Suprapubic skin (tissue), 4 donors: ENCODE results near the gene PAK2. TPM values are rescaled to one million over a fixed set of nuclear protein-coding genes. Genes with fewer than 3 reads are reported as not detected.

ENCODE experiments used
- DNase-seq, 2 donors: peaks; one replicate each; pipeline ENCODE4 v3.0.0-alpha.2; 2019; ENCODE audit warnings: low spot score in 2 of 2
- H3K27ac ChIP-seq: fragments of 200-600 bp; sonication (generic); one replicate; pipeline ENCODE4 v1.5.1; 2019
- H3K27me3 ChIP-seq: fragments of 200-600 bp; sonication (generic); one replicate; pipeline ENCODE4 v1.5.1; 2019
- H3K36me3 ChIP-seq: fragments of 200-600 bp; sonication (generic); one replicate; pipeline ENCODE4 v1.5.1; 2019
- H3K4me1 ChIP-seq: fragments of 200-600 bp; sonication (generic); one replicate; pipeline ENCODE4 v1.5.1; 2019
- H3K4me3 ChIP-seq: fragments of 200-600 bp; sonication (generic); one replicate; pipeline ENCODE4 v1.5.1; 2019; ENCODE audit warnings: mild to moderate bottlenecking
- H3K9me3 ChIP-seq: fragments of 200-600 bp; sonication (generic); one replicate; pipeline ENCODE4 v1.5.1; 2019
- EP300 ChIP-seq: sonication (generic); formaldehyde crosslinking; IDR thresholded peaks from one replicate; pipeline ENCODE4 v1.6.1; 2017; ENCODE audit warnings: antibody characterized with exemption
- POLR2A ChIP-seq, 2 donors: fragments of 450-650 bp; IDR thresholded peaks; one replicate each; pipeline ENCODE4 v1.6.1; 2017; ENCODE audit warnings: antibody characterized with exemption in 2 of 2, mild to moderate bottlenecking in 2 of 2, moderate library complexity in 2 of 2
- POLR2AphosphoS5 ChIP-seq, 3 donors: sonication (generic); formaldehyde crosslinking; IDR thresholded peaks; one replicate each; pipeline ENCODE4 v1.6.1; 2017; ENCODE audit warnings: antibody characterized with exemption in 3 of 3
- WGBS: methylation state at CpG from one replicate; pipeline ENCODE4 v1.1.5; 2018; 5-methylcytosine and 5-hydroxymethylcytosine counted together
- total RNA-seq, 4 donors: library from RNA; depleted of rRNA; stranded (reverse); fragments of >200 nt; gene quantifications; one replicate each; pipeline ENCODE4 v1.1.0, GENCODE V29; 2016
- TF ChIP-seq, protein P1 (sequence below), 2 donors: fragments of 200-600 bp in 1 of 2; fragments of 450-650 bp in 1 of 2; sonication (generic) in 1 of 2; IDR thresholded peaks; one replicate each; pipeline ENCODE4 v1.5.1; 2016 to 2019; ENCODE audit warnings: antibody characterized with exemption in 2 of 2, mild to moderate bottlenecking in 1 of 2, moderate library complexity in 1 of 2

Gene PAK2
- total RNA-seq, 4 donors from 2014 or later, result 29.6 to 42.8 (median 33.5) TPM

DNA sequence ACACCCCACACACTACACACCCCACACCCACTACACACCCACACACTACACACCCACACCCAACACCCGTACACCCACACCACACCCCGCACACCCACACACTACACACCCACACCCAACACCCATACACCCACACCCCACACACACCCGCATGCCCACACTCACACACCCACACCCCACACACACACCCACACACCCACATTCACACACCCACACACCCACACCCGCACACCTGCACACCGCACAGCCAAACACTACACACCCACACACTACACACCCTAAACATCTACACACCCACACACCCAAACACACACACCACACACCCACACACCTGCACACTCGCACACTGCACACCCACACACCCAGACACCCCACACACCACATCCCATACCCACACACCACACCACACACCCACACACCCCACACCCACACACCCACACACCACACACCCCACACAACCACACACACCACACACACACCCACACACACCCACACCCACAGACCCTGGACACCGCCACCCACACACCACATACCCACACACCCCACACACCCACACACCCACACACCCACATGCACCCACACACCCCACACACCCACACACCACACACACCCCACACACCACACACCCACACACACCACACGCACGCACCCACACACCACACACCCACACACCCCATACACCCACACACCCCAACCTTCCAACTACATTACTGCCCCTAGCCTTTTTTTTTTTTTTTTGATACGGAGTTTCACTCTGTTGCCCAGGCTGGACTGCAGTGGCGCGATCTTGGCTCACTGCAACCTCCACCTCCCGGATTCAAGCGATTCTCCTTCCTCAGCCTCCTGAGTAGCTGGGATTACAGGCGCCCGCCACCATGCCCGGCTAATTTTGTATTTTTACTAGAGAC lies 44.5 kb upstream of the PAK2 start:
- Histone ChIP-seq H3K9me3 (no peaks in the 10 kb centered on the region), H3K4me3 (no peak overlapping the region), H3K36me3 (no peaks in the 10 kb centered on the region), H3K27me3 (no peaks in the 10 kb centered on the region), H3K4me1 (peaks cover 6% of the 10 kb centered on the region), H3K27ac (no peak overlapping the region)
- 89% methylated on average over 17 of the region's 17 CpGs for WGBS
- DNase-seq, result no peak
- TF ChIP-seq POLR2A (IDR thresholded peaks at IDR 0.05) (no peak), POLR2AphosphoS5 (IDR thresholded peaks at IDR 0.05) (no peak), EP300 (no peak)
- TF ChIP-seq, protein P1, sequence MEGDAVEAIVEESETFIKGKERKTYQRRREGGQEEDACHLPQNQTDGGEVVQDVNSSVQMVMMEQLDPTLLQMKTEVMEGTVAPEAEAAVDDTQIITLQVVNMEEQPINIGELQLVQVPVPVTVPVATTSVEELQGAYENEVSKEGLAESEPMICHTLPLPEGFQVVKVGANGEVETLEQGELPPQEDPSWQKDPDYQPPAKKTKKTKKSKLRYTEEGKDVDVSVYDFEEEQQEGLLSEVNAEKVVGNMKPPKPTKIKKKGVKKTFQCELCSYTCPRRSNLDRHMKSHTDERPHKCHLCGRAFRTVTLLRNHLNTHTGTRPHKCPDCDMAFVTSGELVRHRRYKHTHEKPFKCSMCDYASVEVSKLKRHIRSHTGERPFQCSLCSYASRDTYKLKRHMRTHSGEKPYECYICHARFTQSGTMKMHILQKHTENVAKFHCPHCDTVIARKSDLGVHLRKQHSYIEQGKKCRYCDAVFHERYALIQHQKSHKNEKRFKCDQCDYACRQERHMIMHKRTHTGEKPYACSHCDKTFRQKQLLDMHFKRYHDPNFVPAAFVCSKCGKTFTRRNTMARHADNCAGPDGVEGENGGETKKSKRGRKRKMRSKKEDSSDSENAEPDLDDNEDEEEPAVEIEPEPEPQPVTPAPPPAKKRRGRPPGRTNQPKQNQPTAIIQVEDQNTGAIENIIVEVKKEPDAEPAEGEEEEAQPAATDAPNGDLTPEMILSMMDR (IDR thresholded peaks at IDR 0.05), result no peak

DNA sequence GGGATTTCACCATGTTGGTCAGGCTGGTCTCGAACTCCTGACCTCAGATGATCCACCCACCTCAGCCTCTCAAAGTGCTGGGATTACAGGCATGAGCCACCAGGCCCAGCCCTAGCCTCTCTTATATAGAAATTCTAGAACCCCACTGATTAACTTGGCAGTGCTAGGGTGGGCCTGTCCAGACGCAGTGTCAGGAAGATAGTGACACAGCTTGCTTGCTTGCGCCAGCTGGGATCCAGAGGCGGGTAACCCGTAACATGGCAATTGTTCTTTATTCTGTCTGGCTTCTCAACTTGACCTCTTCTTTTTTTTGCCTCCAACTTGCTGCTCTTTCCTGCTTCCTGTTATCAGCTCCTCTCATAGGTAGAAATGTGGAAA lies 43.8 kb upstream of the PAK2 start:
- Histone ChIP-seq H3K4me1 (peaks cover 6% of the 10 kb centered on the region), H3K4me3 (no peak overlapping the region), H3K9me3 (no peaks in the 10 kb centered on the region), H3K27ac (no peak overlapping the region), H3K27me3 (no peaks in the 10 kb centered on the region), H3K36me3 (no peaks in the 10 kb centered on the region)
- WGBS, result 80% methylated on average over 5 of the region's 5 CpGs
- TF ChIP-seq POLR2A (IDR thresholded peaks at IDR 0.05), result no peak
- TF ChIP-seq, protein P1 (IDR thresholded peaks at IDR 0.05), result no peak
- TF ChIP-seq POLR2AphosphoS5 (IDR thresholded peaks at IDR 0.05), result no peak
- TF ChIP-seq EP300, result no peak
- DNase-seq, result no peak

DNA sequence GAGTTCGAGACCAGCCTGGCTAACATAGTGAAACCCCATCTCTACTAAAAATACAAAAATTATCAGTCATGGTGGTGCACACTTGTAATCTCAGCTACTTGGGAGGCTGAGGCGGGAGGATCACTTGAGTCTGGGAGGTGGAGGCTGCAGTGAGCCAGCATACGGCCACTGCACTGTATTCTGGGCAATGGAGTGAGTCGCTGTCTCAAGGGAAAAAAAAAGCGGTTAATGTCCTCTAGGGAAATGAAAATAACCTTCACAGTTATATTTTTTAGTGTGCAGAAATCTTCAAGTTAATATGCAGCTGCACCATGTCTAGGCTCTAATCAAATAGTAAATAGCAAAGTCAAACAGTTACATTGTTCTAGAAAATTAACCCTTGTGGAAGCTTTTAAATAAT lies 42.4 kb upstream of the PAK2 start:
- no peak for DNase-seq
- Histone ChIP-seq H3K27me3 (no peaks in the 10 kb centered on the region), H3K4me1 (peaks cover 6% of the 10 kb centered on the region), H3K4me3 (no peak overlapping the region), H3K36me3 (no peaks in the 10 kb centered on the region), H3K9me3 (no peaks in the 10 kb centered on the region), H3K27ac (no peak overlapping the region)
- no peak for TF ChIP-seq EP300
- TF ChIP-seq POLR2AphosphoS5 (IDR thresholded peaks at IDR 0.05), result no peak
- no peak for TF ChIP-seq POLR2A (IDR thresholded peaks at IDR 0.05)
- TF ChIP-seq, protein P1 (IDR thresholded peaks at IDR 0.05), result no peak
- WGBS, result 85% methylated on average over 5 of the region's 5 CpGs

DNA sequence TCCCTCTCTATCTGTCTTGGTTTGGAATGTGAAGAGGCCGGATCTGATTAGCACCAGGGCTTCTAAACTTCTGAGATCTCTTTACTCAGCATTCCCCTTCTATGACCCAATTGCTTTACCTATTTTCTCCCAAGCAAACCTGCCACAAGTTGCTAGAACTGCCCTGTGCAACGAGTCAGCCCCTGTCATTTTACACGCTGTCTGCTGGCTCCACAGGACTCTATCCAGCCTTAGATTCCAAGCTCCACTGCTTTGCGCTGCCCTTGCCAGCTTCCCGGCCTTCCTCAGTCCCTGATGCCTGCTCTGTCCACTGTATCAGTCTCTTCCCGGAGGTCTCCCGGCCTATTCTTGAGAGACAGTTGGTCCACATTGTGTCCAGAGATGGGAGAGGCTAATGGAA lies 39.9 kb upstream of the PAK2 start:
- no peaks in the 10 kb centered on the region for H3K36me3 ChIP-seq
- H3K4me1 ChIP-seq, result no peaks in the 10 kb centered on the region
- H3K27me3 ChIP-seq, result no peaks in the 10 kb centered on the region
- DNase-seq, result no peak
- 80% methylated on average over 7 of the region's 7 CpGs for WGBS
- no peak overlapping the region for H3K27ac ChIP-seq
- TF ChIP-seq, protein P1 (IDR thresholded peaks at IDR 0.05), result no peak
- TF ChIP-seq POLR2A (IDR thresholded peaks at IDR 0.05) (no peak), POLR2AphosphoS5 (IDR thresholded peaks at IDR 0.05) (no peak), EP300 (no peak)
- H3K9me3 ChIP-seq, result no peaks in the 10 kb centered on the region
- H3K4me3 ChIP-seq, result no peak overlapping the region

DNA sequence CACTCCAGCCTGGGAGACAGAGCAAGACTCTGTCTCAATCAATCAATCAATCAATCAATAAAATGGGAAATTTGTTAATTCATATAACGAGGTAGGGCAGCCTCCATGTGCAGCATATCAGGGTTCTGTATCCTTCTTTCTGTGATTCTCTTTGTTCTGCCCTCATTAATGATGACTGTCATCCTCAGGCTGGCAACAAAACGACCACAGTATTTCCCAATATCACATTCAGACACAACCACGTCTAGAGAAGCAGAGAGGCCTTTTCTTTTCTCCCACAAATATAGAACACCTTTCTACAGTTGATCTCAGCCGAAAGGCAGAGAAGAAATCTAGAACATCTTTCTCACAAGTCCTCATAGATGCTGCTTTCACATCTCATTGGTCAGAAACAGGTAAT lies 38.9 kb upstream of the PAK2 start:
- no peaks in the 10 kb centered on the region for H3K4me1 ChIP-seq
- H3K27me3 ChIP-seq, result no peaks in the 10 kb centered on the region
- no peak overlapping the region for H3K27ac ChIP-seq
- TF ChIP-seq POLR2A (IDR thresholded peaks at IDR 0.05) (no peak), POLR2AphosphoS5 (IDR thresholded peaks at IDR 0.05) (no peak), EP300 (no peak)
- TF ChIP-seq, protein P1 (IDR thresholded peaks at IDR 0.05), result no peak
- H3K9me3 ChIP-seq, result no peaks in the 10 kb centered on the region
- no peaks in the 10 kb centered on the region for H3K36me3 ChIP-seq
- no peak for DNase-seq
- H3K4me3 ChIP-seq, result no peak overlapping the region
- 79% methylated on average over 4 of the region's 4 CpGs for WGBS
